ENCODE data around the gene RGL4. TPM values are rescaled to one million over a fixed set of nuclear protein-coding genes. Genes with fewer than 3 reads are reported as not detected.

Gene RGL4
- total and polyA plus RNA-seq, 2 of the 13 experiments (the other 11 are each of a cell fraction or from before 2014, with no cell fraction given) = not detected

DNA sequence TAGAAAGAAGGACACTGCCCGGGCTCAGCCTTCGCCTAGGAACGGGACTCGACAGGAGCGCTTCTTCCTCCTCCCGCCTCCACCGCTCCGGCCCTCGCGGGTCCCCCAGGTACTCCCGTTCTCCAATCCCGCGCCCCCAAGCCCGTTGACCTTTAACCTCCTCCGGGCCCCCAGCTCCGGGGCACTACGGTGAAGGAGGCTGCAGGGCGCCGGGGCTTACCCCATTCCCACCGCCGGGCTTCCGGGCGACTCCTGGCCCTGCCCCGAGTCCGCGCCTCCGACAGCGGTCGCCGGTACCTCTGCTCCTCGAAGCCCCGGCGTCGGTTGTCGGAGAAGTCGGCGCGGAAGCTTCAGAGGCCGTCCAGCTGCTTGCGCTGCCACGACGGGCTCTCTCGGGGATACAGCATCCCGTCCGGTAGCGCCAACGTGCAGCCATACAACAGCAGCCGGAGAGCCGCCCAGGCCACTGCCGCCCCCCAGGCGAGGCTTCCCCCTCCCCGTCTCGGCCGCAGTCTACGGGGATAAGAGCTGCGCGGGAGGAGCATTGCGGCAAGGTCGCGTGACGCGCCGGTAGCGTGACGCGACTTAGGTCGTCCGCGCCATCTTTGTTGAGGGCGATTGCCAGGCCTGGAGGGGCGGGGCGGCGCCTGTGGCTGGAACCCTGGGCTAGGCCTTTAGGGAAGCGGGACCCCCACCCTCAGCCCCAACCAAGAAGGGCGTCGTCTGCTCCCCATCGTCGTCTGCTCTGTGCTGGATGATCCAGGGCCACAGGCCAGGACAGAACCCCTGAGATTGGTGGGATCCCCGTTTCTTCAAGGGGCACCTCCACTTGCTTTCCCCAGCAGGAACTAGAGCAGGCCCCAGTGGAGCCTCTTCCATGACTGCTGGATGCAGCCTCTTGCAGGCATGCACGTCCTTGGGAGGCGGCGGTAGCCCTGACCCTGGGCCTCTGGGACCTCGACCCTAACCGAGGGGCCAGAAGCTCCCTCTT is 26.3 kb downstream of the RGL4 start (continued):
- TF ChIP-seq, protein P1, sequence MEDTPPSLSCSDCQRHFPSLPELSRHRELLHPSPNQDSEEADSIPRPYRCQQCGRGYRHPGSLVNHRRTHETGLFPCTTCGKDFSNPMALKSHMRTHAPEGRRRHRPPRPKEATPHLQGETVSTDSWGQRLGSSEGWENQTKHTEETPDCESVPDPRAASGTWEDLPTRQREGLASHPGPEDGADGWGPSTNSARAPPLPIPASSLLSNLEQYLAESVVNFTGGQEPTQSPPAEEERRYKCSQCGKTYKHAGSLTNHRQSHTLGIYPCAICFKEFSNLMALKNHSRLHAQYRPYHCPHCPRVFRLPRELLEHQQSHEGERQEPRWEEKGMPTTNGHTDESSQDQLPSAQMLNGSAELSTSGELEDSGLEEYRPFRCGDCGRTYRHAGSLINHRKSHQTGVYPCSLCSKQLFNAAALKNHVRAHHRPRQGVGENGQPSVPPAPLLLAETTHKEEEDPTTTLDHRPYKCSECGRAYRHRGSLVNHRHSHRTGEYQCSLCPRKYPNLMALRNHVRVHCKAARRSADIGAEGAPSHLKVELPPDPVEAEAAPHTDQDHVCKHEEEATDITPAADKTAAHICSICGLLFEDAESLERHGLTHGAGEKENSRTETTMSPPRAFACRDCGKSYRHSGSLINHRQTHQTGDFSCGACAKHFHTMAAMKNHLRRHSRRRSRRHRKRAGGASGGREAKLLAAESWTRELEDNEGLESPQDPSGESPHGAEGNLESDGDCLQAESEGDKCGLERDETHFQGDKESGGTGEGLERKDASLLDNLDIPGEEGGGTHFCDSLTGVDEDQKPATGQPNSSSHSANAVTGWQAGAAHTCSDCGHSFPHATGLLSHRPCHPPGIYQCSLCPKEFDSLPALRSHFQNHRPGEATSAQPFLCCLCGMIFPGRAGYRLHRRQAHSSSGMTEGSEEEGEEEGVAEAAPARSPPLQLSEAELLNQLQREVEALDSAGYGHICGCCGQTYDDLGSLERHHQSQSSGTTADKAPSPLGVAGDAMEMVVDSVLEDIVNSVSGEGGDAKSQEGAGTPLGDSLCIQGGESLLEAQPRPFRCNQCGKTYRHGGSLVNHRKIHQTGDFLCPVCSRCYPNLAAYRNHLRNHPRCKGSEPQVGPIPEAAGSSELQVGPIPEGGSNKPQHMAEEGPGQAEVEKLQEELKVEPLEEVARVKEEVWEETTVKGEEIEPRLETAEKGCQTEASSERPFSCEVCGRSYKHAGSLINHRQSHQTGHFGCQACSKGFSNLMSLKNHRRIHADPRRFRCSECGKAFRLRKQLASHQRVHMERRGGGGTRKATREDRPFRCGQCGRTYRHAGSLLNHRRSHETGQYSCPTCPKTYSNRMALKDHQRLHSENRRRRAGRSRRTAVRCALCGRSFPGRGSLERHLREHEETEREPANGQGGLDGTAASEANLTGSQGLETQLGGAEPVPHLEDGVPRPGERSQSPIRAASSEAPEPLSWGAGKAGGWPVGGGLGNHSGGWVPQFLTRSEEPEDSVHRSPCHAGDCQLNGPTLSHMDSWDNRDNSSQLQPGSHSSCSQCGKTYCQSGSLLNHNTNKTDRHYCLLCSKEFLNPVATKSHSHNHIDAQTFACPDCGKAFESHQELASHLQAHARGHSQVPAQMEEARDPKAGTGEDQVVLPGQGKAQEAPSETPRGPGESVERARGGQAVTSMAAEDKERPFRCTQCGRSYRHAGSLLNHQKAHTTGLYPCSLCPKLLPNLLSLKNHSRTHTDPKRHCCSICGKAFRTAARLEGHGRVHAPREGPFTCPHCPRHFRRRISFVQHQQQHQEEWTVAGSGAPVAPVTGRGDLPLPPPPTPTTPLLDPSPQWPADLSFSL (CRISPR knock-in tag; IDR thresholded peaks at IDR 0.05) = no peak
- TF ChIP-seq THYN1 (CRISPR knock-in tag; IDR thresholded peaks at IDR 0.05; ENCODE audit: borderline replicate concordance, low read depth) = no peak; the same call in 1 of the 2 replicates
- TF ChIP-seq NFRKB (IDR thresholded peaks at IDR 0.05) = no peak
- TF ChIP-seq ZNF572 (CRISPR knock-in tag; IDR thresholded peaks at IDR 0.05) = no peak
- no peak for TF ChIP-seq EED (CRISPR knock-in tag; IDR thresholded peaks at IDR 0.05)
- TF ChIP-seq TSC22D2 (CRISPR knock-in tag; IDR thresholded peaks at IDR 0.05; ENCODE audit: borderline replicate concordance) = no peak
- TF ChIP-seq HNF4A (CRISPR knock-in tag; IDR thresholded peaks at IDR 0.05) = peak; percentile 25
- 0 out of 2 replicates have a peak, but pooled peaks have one; percentile 39 for TF ChIP-seq ZNF274 (CRISPR knock-in tag; IDR thresholded peaks at IDR 0.05)
- TF ChIP-seq ZNF335 (CRISPR knock-in tag; IDR thresholded peaks at IDR 0.05) = no peak
- TF ChIP-seq, protein P2, sequence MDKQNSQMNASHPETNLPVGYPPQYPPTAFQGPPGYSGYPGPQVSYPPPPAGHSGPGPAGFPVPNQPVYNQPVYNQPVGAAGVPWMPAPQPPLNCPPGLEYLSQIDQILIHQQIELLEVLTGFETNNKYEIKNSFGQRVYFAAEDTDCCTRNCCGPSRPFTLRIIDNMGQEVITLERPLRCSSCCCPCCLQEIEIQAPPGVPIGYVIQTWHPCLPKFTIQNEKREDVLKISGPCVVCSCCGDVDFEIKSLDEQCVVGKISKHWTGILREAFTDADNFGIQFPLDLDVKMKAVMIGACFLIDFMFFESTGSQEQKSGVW (CRISPR knock-in tag; IDR thresholded peaks at IDR 0.05; ENCODE audit: borderline replicate concordance) = no peak
- TF ChIP-seq, protein P3, sequence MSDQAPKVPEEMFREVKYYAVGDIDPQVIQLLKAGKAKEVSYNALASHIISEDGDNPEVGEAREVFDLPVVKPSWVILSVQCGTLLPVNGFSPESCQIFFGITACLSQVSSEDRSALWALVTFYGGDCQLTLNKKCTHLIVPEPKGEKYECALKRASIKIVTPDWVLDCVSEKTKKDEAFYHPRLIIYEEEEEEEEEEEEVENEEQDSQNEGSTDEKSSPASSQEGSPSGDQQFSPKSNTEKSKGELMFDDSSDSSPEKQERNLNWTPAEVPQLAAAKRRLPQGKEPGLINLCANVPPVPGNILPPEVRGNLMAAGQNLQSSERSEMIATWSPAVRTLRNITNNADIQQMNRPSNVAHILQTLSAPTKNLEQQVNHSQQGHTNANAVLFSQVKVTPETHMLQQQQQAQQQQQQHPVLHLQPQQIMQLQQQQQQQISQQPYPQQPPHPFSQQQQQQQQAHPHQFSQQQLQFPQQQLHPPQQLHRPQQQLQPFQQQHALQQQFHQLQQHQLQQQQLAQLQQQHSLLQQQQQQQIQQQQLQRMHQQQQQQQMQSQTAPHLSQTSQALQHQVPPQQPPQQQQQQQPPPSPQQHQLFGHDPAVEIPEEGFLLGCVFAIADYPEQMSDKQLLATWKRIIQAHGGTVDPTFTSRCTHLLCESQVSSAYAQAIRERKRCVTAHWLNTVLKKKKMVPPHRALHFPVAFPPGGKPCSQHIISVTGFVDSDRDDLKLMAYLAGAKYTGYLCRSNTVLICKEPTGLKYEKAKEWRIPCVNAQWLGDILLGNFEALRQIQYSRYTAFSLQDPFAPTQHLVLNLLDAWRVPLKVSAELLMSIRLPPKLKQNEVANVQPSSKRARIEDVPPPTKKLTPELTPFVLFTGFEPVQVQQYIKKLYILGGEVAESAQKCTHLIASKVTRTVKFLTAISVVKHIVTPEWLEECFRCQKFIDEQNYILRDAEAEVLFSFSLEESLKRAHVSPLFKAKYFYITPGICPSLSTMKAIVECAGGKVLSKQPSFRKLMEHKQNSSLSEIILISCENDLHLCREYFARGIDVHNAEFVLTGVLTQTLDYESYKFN (CRISPR knock-in tag; conservative IDR thresholded peaks at IDR 0.05) = peak; percentile 46; the same call in 1 of the 2 replicates
- TF ChIP-seq, protein P4, sequence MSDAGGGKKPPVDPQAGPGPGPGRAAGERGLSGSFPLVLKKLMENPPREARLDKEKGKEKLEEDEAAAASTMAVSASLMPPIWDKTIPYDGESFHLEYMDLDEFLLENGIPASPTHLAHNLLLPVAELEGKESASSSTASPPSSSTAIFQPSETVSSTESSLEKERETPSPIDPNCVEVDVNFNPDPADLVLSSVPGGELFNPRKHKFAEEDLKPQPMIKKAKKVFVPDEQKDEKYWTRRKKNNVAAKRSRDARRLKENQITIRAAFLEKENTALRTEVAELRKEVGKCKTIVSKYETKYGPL (CRISPR knock-in tag; IDR thresholded peaks at IDR 0.05) = 0 out of 2 replicates have a peak, but pooled peaks have one; percentile 34
- peak; percentile 75 for TF ChIP-seq RFXAP (CRISPR knock-in tag; IDR thresholded peaks at IDR 0.05; ENCODE audit: borderline replicate concordance)
- TF ChIP-seq ZNF766 (CRISPR knock-in tag; IDR thresholded peaks at IDR 0.05; ENCODE audit: borderline replicate concordance) = no peak
- peak; percentile 86 for TF ChIP-seq KLF12 (CRISPR knock-in tag; IDR thresholded peaks at IDR 0.05; ENCODE audit: borderline replicate concordance)
